Measurements from ENCODE around the gene ADAP1.

DNA sequence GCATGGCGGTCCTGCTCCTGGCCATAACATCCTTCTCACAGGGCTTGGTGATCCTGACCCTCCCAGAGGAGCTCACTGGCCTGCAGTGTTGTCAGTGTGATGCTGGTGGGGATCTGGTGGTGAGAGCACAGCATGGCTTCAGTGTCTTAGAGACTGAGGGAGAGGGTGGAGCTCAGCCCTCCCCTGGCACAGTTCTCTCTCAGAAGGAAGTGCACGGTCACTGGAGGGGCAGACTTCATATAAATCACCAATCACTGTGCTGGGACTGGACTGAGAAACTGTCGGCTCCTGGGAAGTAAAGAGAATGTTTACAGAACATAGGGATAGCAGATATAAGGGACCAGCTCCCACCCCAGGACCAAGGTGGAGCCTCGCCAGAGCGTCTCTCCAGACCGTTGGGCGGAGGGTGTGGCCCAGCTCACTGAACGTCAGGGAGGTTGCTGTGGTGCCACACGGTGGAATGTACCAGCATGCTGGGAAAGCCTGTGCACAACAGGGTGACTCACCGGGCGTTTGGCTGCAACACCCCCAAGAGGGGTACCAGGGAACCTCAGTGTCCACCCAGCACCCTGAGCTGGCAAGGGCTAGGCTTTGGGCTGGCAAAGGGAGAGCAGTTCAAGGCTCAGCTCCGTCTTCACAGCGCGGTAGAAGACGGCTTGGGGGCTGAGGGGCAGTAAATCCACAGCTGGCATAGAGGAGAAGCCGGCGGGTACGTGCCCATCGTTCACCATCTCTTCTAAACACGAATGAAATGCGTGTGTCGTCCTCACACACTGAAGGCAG, 86.9 kb downstream of the ADAP1 start:
- TF ChIP-seq CTCF (IDR thresholded peaks at IDR 0.05) (no peak), EZH2phosphoT487 (IDR thresholded peaks at IDR 0.05) (no peak), EZH2 (IDR thresholded peaks at IDR 0.05) (no peak)
